Kidney capillary endothelial cell (primary cell): ENCODE data around the gene ESPL1.
A peak's percentile ranks its signal among the peaks of the same experiment; 100 is the strongest.
"Not testable (repeated sequence)": the region's sequence is repeated elsewhere in the genome, so short reads cannot be mapped to it uniquely, and the experiment has no call there.

ENCODE experiments used
- DNase-seq: peaks from one replicate; pipeline ENCODE4 v3.0.0-alpha.2; 2018; ENCODE audit warnings: low spot score

Gene ESPL1

GRCh38 chr12:53258541-53259539, 9.3 kb upstream of the ESPL1 start:
- no peak for DNase-seq

GRCh38 chr12:53259891-53260290, 8.2 kb upstream of the ESPL1 start:
- DNase-seq: no peak

GRCh38 chr12:53265783-53266182, 2.3 kb upstream of the ESPL1 start:
- no peak for DNase-seq

GRCh38 chr12:53267306-53267998, 647 bp upstream of the ESPL1 start:
- no peak for DNase-seq

- DNase-seq: no peak
Observed at GRCh38 chr12:53268630-53269562, 797 bp downstream of the ESPL1 start.

- DNase-seq: no peak
Observed at GRCh38 chr12:53274445-53274844, 6.3 kb downstream of the ESPL1 start.

- no peak for DNase-seq
Observed at GRCh38 chr12:53276511-53276910, 8.4 kb downstream of the ESPL1 start.

- DNase-seq: no peak
Observed at GRCh38 chr12:53277981-53278380, 9.9 kb downstream of the ESPL1 start.

GRCh38 chr12:53279283-53279869, 11.3 kb downstream of the ESPL1 start:
- no peak for DNase-seq

- DNase-seq: no peak
Observed at GRCh38 chr12:53279888-53280498, 11.9 kb downstream of the ESPL1 start.

- no peak for DNase-seq
Observed at GRCh38 chr12:53286448-53286847, 18.3 kb downstream of the ESPL1 start.

GRCh38 chr12:53287741-53288216, 19.7 kb downstream of the ESPL1 start:
- peak; percentile 32 for DNase-seq

- no peak for DNase-seq
Observed at GRCh38 chr12:53288322-53288721, 20.2 kb downstream of the ESPL1 start.

GRCh38 chr12:53289891-53290290, 21.8 kb downstream of the ESPL1 start:
- peak; percentile 50 for DNase-seq

GRCh38 chr12:53290661-53291060, 22.6 kb downstream of the ESPL1 start:
- DNase-seq: no peak

GRCh38 chr12:53292426-53292825, 24.3 kb downstream of the ESPL1 start:
- DNase-seq: no peak

- peak; percentile 88 for DNase-seq
Observed at GRCh38 chr12:53295070-53295890, 27.2 kb downstream of the ESPL1 start, which contains the start of gene PFDN5. Gene PFDN5 (plus strand): TSS chr12:53295542. CDS start chr12:53295568, 26 bp downstream.

GRCh38 chr12:53295891-53296219, 27.8 kb downstream of the ESPL1 start:
- no peak for DNase-seq

- not testable (repeated sequence) for DNase-seq
Observed at GRCh38 chr12:53297106-53297505, 29.0 kb downstream of the ESPL1 start.

- no peak for DNase-seq
Observed at GRCh38 chr12:53298164-53298563, 30.1 kb downstream of the ESPL1 start.
